NCI-H510A treated with DMSO at 0.1 percent for 48 hours (cell line): ENCODE measurements around the gene PTPN6.

Experiments used
- DNase-seq: peaks from one replicate; lab custom pipeline; 2025; lab: John Stamatoyannopoulos, UW

PTPN6 gene

DNA sequence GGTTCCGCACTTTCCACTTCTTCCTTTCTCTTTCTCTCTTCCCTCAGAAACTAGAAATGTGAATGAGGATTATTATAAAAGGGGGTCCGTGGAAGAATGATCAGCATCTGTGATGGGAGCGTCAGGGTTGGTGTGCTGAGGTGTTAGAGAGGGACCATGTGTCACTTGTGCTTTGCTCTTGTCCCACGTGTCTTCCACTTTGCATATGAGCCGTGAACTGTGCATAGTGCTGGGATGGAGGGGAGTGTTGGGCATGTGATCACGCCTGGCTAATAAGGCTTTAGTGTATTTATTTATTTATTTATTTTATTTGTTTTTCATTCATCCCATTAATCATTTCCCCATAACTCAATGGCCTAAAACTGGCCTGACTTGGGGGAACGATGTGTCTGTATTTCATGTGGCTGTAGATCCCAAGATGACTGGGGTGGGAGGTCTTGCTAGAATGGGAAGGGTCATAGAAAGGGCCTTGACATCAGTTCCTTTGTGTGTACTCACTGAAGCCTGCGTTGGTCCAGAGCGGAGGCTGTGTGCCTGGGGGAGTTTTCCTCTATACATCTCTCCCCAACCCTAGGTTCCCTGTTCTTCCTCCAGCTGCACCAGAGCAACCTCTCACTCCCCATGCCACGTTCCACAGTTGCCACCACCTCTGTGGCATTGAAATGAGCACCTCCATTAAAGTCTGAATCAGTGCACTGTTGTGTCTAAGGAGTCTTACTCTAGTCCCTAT is 28.0 kb upstream of the PTPN6 start:
- DNase-seq: no peak

GRCh38 chr12:6923851-6924250 is 27.3 kb upstream of the PTPN6 start:
- DNase-seq: no peak

DNA sequence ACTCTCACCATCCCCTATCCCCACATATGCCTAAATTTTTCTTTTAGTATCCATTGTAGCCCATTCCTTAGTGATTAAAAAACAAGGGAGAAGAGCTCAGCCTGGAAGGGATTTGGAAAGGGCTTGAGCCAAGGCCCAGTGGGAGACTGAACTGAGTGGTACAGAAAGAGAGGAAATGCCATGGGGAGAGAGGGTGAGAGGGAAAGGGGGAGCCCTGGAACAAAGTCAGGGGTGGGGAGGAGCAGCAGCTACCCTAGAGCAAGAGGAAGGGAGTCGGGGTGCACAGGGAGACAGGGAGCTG is 26.0 kb upstream of the PTPN6 start:
- DNase-seq: no peak

DNA sequence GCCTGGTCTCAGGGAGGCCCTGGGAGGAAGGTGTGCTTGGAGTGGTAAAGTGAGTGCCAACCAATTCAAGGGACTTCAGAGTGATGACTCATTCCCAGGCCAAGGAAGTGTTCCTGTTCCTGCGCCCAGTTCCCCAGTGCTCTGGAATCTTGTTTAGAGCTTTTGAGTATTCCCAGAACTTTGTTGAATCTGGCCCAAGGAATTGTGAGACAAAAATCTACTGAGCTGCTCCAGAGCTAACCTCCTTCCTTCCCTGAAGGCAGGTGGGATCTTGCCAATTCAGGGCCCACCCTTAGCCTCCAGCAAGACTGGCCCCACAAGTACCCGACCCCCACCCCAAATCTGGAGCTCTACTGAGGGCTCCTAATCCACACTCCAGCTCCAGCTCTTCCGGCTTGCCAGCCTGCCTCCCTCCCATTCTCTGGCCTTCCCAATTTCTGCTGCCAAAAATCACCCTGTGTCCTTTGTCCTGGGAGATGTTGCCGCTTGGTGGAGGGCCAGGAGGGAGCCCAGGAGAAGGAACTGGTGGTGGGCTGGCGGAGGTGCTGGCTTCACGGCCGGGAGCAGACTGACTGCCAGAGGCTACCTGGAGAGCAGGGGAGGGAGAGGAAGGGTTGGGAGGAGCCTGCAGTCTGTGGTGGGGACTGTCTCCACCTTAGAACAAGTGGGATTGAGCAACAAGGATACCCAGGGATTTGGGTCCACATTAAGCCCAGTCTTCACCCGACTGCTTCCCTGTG is 25.4 kb upstream of the PTPN6 start:
- DNase-seq: no peak

GRCh38 chr12:6927379-6928021 is 23.7 kb upstream of the PTPN6 start, which contains the start of gene ATN1:
ATN1 (plus strand) TSS chr12:6927959; CDS start chr12:6934002, 6,043 bp downstream.
- peak; percentile 24 for DNase-seq

DNA sequence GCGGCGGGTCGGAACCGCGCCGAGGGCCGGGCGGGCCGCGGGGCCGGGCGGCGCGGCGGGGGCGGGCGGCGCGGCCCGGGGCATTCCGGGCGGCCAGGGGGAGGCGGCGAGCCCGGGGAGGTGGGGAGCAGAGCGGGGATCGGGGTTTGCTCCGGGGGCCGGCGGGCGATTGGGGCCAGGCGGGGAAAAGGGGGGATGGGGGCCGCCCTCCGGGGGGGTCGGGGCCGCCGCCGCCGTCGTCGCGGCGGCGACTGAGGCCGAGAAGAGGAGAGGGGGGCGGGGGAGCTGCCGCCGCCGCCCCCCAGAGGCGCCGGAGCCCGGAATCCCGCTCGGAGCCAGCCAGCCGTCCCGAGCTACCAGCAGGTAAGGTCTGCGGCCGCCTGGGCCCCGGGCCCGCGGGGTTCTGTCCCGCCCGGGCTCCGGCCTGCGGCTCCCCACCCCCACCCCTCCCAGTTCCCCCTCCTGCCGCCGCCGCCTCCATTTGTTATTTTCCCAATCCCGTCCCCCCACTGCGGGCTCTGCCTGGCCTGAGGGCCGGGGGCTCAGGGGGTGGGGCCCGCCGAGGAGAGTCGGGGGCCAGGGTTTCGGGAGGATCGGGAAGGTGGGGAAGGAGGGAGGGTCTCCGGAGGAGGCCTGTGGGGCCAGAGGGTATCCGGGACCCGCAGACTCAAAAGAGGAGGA is 23.0 kb upstream of the PTPN6 start:
- no peak for DNase-seq

DNA sequence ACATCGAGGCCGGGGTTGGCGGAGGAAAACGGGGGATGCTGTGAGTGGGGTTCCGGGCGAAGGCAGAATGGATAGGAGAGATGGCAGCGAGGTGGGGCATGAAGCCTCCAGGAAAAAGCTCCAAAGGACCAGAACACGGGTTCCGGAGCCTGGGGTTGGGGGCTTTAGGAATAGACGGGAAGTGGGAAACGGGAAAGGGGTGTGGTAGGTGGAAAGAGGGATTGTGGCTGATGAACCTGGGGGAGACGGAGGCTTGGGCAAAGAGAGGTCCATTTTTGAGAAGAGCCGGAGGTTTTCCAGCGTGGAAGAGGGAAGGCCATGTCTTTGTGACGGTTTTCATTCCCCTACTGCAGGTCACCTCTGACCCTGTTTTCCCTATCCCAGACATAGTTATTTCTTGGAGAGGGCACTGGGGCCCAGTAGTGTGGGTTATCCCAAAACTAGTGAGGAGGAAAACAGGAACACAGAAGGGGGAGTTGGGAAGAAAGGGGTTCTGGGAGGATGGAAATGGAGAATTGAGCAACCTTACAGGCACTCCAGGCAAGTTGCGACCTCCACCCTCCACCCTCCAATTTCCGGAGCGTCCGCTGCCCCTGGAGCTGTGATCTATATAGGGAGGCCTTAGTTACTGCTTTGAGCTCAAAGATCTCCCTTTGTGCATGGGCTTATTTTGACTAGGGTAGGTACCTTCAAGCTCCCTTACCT is 22.3 kb upstream of the PTPN6 start:
- DNase-seq: no peak

- DNase-seq: no peak
Measured at GRCh38 chr12:6929466-6930452, 21.4 kb upstream of the PTPN6 start.

DNA sequence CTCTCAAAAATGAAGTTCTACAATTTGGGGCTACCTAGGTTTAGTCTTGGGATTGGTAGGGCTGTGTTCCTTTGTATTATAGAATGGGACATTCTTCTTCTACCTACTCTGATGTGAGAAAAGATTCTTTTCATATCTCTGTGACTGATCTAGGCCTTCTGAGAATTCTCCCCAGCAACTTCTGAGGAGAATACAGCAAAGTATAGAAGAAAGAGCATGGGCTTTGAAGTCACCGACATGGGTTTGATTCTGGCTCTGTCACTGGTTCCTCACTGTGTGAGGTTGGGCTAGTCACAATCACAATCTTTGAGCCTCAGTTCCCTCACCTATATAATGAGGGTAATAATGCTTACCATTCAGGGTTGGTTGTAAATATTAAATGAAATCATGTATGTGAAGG is 18.4 kb upstream of the PTPN6 start:
- no peak for DNase-seq

DNA sequence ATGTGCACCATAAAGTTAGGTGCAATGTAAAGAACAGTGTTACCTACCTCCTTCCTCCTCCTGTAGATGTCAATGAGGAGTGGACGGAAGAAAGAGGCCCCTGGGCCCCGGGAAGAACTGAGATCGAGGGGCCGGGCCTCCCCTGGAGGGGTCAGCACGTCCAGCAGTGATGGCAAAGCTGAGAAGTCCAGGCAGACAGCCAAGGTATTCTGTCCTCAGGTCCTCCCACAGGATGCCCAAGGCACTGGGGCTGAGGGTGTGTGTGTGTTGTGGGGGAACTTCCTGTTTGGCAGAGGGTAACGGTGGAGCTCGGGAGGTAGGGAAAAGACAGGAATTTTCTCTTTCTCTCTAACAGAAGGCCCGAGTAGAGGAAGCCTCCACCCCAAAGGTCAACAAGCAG is 17.0 kb upstream of the PTPN6 start:
- DNase-seq: no peak

- no peak for DNase-seq
Measured at GRCh38 chr12:6935371-6936193, 15.6 kb upstream of the PTPN6 start.

DNA sequence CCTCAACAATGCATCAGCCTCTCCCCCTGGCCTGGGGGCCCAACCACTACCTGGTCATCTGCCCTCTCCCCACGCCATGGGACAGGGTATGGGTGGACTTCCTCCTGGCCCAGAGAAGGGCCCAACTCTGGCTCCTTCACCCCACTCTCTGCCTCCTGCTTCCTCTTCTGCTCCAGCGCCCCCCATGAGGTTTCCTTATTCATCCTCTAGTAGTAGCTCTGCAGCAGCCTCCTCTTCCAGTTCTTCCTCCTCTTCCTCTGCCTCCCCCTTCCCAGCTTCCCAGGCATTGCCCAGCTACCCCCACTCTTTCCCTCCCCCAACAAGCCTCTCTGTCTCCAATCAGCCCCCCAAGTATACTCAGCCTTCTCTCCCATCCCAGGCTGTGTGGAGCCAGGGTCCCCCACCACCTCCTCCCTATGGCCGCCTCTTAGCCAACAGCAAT is 14.9 kb upstream of the PTPN6 start:
- no peak for DNase-seq

DNA sequence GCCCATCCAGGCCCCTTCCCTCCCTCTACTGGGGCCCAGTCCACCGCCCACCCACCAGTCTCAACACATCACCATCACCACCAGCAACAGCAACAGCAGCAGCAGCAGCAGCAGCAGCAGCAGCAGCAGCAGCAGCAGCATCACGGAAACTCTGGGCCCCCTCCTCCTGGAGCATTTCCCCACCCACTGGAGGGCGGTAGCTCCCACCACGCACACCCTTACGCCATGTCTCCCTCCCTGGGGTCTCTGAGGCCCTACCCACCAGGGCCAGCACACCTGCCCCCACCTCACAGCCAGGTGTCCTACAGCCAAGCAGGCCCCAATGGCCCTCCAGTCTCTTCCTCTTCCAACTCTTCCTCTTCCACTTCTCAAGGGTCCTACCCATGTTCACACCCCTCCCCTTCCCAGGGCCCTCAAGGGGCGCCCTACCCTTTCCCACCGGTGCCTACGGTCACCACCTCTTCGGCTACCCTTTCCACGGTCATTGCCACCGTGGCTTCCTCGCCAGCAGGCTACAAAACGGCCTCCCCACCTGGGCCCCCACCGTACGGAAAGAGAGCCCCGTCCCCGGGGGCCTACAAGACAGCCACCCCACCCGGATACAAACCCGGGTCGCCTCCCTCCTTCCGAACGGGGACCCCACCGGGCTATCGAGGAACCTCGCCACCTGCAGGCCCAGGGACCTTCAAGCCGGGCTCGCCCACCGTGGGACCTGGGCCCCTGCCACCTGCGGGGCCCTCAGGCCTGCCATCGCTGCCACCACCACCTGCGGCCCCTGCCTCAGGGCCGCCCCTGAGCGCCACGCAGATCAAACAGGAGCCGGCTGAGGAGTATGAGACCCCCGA is 14.3 kb upstream of the PTPN6 start:
- DNase-seq: no peak

DNA sequence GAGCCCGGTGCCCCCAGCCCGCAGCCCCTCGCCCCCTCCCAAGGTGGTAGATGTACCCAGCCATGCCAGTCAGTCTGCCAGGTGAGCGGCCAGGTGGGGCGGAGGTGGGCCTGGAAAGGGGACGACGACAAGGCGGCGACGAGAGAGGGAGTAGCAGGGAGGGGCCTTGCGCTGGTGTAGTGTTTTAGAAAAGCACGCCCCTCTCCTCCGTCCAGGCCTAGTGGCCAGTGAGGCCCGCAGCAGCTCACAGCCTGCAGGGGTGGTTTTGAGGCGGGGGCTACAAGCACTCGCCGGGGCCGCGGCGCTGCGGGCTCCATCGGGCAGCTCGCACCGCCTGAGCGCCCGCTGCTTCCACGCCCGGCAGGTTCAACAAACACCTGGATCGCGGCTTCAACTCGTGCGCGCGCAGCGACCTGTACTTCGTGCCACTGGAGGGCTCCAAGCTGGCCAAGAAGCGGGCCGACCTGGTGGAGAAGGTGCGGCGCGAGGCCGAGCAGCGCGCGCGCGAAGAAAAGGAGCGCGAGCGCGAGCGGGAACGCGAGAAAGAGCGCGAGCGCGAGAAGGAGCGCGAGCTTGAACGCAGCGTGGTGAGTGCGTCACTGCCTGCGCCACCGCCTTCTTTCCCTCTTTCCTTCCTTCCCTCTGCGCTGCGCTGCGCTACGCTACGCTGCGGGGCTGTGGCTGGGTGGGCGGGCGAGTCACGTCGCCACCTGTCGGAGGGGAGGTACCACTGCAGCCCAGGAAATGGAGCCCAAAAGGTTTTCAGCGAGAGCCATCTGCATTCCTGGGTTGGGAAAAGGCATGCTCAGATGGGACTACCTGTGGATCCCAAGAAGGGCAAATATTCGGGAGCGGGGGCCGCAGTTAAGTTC is 13.4 kb upstream of the PTPN6 start:
- peak; percentile 81 for DNase-seq

GRCh38 chr12:6938353-6939190 is 12.6 kb upstream of the PTPN6 start:
- no peak for DNase-seq

GRCh38 chr12:6939191-6939540 is 12.0 kb upstream of the PTPN6 start:
- no peak for DNase-seq

GRCh38 chr12:6941267-6941666 is 9.9 kb upstream of the PTPN6 start:
- no peak for DNase-seq
